H9 (cell line): ENCODE measurements around the gene CSNK1G1. TPM values are rescaled to one million over a fixed set of nuclear protein-coding genes. Genes with fewer than 3 reads are reported as not detected.

ENCODE experiments used
- DNase-seq: peaks from one replicate; pipeline ENCODE4 v3.0.0-alpha.2; 2017
- H2AFZ ChIP-seq: one replicate; pipeline ENCODE4 v1.6.1; 2013; ENCODE audit warnings: mild to moderate bottlenecking, low read length, control low read depth, moderate library complexity
- H2AK5ac ChIP-seq: 2 replicates; pipeline ENCODE4 v1.6.1; 2013; ENCODE audit warnings: low read length, control low read depth, mixed read lengths; ENCODE audit not compliant: insufficient read length
- H2BK120ac ChIP-seq: one replicate; pipeline ENCODE4 v1.6.1; 2013; ENCODE audit warnings: low read depth, mild to moderate bottlenecking, low read length, control low read depth, inconsistent platforms; ENCODE audit not compliant: poor library complexity, severe bottlenecking
- H2BK12ac ChIP-seq: 2 replicates; pipeline ENCODE4 v1.6.1; 2013; ENCODE audit warnings: low read length, control low read depth, mixed read lengths, low read depth; ENCODE audit not compliant: insufficient read length
- H2BK15ac ChIP-seq: 2 replicates; pipeline ENCODE4 v1.6.1; 2013; ENCODE audit warnings: low read depth, low read length, control low read depth
- H2BK20ac ChIP-seq: one replicate; pipeline ENCODE4 v1.6.1; 2013; ENCODE audit warnings: low read depth, mild to moderate bottlenecking, low read length, control low read depth, inconsistent platforms; ENCODE audit not compliant: poor library complexity, severe bottlenecking
- H2BK5ac ChIP-seq: 2 replicates; pipeline ENCODE4 v1.6.1; 2013; ENCODE audit warnings: low read length, control low read depth, mixed read lengths; ENCODE audit not compliant: insufficient read length
- H3K14ac ChIP-seq: 2 replicates; pipeline ENCODE4 v1.6.1; 2013; ENCODE audit warnings: low read length, control low read depth; ENCODE audit not compliant: insufficient read depth
- H3K18ac ChIP-seq: 2 replicates; pipeline ENCODE4 v1.6.1; 2013; ENCODE audit warnings: low read depth, mild to moderate bottlenecking, mixed read lengths, low read length, control low read depth; ENCODE audit not compliant: insufficient read length
- H3K23ac ChIP-seq: 2 replicates; pipeline ENCODE4 v1.6.1; 2013; ENCODE audit warnings: low read length, control low read depth, mixed read lengths, low read depth; ENCODE audit not compliant: insufficient read length
- H3K23me2 ChIP-seq: 2 replicates; pipeline ENCODE4 v1.6.1; 2013; ENCODE audit warnings: low read depth, mild to moderate bottlenecking, mixed read lengths, low read length, control low read depth; ENCODE audit not compliant: insufficient read length, poor library complexity, severe bottlenecking
- H3K27ac ChIP-seq: 2 replicates; pipeline ENCODE4 v1.5.1; 2013; ENCODE audit warnings: low read length, control low read depth, mixed read lengths, low read depth; ENCODE audit not compliant: insufficient read length
- H3K27me3 ChIP-seq: 2 replicates; pipeline ENCODE4 v1.6.1; 2013; ENCODE audit warnings: low read length, control low read depth, inconsistent platforms; ENCODE audit not compliant: insufficient read depth
- H3K4ac ChIP-seq: 2 replicates; pipeline ENCODE4 v1.6.1; 2013; ENCODE audit warnings: low read depth, mild to moderate bottlenecking, control low read depth, inconsistent platforms, low read length, moderate library complexity
- H3K4me1 ChIP-seq: 2 replicates; pipeline ENCODE4 v1.6.1; 2013; ENCODE audit warnings: low read length, control low read depth, inconsistent platforms; ENCODE audit not compliant: insufficient read depth
- H3K4me2 ChIP-seq: 2 replicates; pipeline ENCODE4 v1.6.1; 2013; ENCODE audit warnings: low read length, control low read depth, mixed read lengths; ENCODE audit not compliant: insufficient read length, insufficient read depth
- H3K56ac ChIP-seq: 2 replicates; pipeline ENCODE4 v1.6.1; 2013; ENCODE audit warnings: low read depth, mild to moderate bottlenecking, mixed read lengths, low read length, control low read depth; ENCODE audit not compliant: insufficient read length
- H3K79me1 ChIP-seq: 2 replicates; pipeline ENCODE4 v1.6.1; 2013; ENCODE audit warnings: low read depth, mild to moderate bottlenecking, moderate library complexity, low read length, control low read depth, inconsistent platforms; ENCODE audit not compliant: insufficient read depth, poor library complexity, severe bottlenecking
- H3K79me2 ChIP-seq: 2 replicates; pipeline ENCODE4 v1.6.1; 2013; ENCODE audit warnings: low read length, control low read depth, inconsistent platforms; ENCODE audit not compliant: insufficient read depth
- H3K9ac ChIP-seq: 2 replicates; pipeline ENCODE4 v1.6.1; 2013; ENCODE audit warnings: low read length, control low read depth, mixed read lengths; ENCODE audit not compliant: insufficient read length; ENCODE audit errors: extremely low read depth
- H3K9me3 ChIP-seq: one replicate; pipeline ENCODE4 v1.6.1; 2013; ENCODE audit warnings: low read depth, low read length, inconsistent platforms; ENCODE audit not compliant: control insufficient read depth
- H3T11ph ChIP-seq: one replicate; pipeline ENCODE4 v1.6.1; 2013; ENCODE audit warnings: mild to moderate bottlenecking, low read length, control low read depth, inconsistent platforms
- H4K20me1 ChIP-seq: one replicate; pipeline ENCODE4 v1.6.1; 2013; ENCODE audit not compliant: control insufficient read depth, insufficient read length, insufficient read depth
- H4K5ac ChIP-seq: 2 replicates; pipeline ENCODE4 v1.6.1; 2013; ENCODE audit warnings: low read depth, mild to moderate bottlenecking, mixed read lengths, low read length, control low read depth; ENCODE audit not compliant: insufficient read length
- H4K8ac ChIP-seq: replicated peaks from 2 replicates; pipeline ENCODE4 v1.6.1; 2013; ENCODE audit warnings: low read length, control low read depth, mixed read lengths, low read depth; ENCODE audit not compliant: insufficient read length
- H4K91ac ChIP-seq: 2 replicates; pipeline ENCODE4 v1.6.1; 2013; ENCODE audit warnings: low read depth, mild to moderate bottlenecking, moderate library complexity, mixed read lengths, low read length, control low read depth; ENCODE audit not compliant: insufficient read length
- H3K27ac Mint-ChIP-seq, 3 experiments: 2 replicates in 2 of 3; 3 replicates in 1 of 3; pipeline ENCODE4 v1.8.0; 2020 to 2021; ENCODE audit warnings: mixed read lengths in 3 of 3, mild to moderate bottlenecking in 1 of 3, moderate library complexity in 1 of 3
- H3K27me3 Mint-ChIP-seq: 2 replicates; pipeline ENCODE4 v1.8.0; 2021; ENCODE audit warnings: low read depth, mild to moderate bottlenecking, moderate library complexity, mixed read lengths
- H3K36me3 Mint-ChIP-seq, 3 experiments: 2 replicates in 2 of 3; 3 replicates in 1 of 3; pipeline ENCODE4 v1.8.0; 2020 to 2021; ENCODE audit warnings: low read depth in 3 of 3, mixed read lengths in 3 of 3; ENCODE audit not compliant: insufficient read depth in 1 of 3
- H3K4me1 Mint-ChIP-seq, 2 experiments: 2 replicates each; pipeline ENCODE4 v1.8.0; 2020; ENCODE audit warnings: mixed read lengths in 2 of 2
- H3K4me3 Mint-ChIP-seq, 2 experiments: 2 replicates in 1 of 2; 3 replicates in 1 of 2; pipeline ENCODE4 v1.8.0; 2020 to 2021; ENCODE audit warnings: mild to moderate bottlenecking in 2 of 2, mixed read lengths in 2 of 2, moderate library complexity in 1 of 2
- H3K9me3 Mint-ChIP-seq, 2 experiments: 2 replicates in 1 of 2; 3 replicates in 1 of 2; pipeline ENCODE4 v1.8.0; 2020; ENCODE audit warnings: mild to moderate bottlenecking in 2 of 2, mixed read lengths in 2 of 2, moderate library complexity in 1 of 2
- CTCF ChIP-seq: fragments of 200-600 bp; sonication (generic); conservative IDR thresholded peaks from 3 replicates; pipeline ENCODE4 v1.8.0; 2021; ENCODE audit warnings: antibody characterized with exemption, mild to moderate bottlenecking
- WGBS: extraction: QIAGEN DNeasy Blood & Tissue Kit; methylation state at CpG from one replicate; pipeline ENCODE4 v1.1.7; 2013; ENCODE audit warnings: missing lambda C conversion rate, low lambda C conversion rate, mixed read lengths; ENCODE audit not compliant: insufficient read length; ENCODE audit errors: extremely low coverage; 5-methylcytosine and 5-hydroxymethylcytosine counted together
- total RNA-seq: library from RNA; stranded (reverse); gene quantifications from 2 replicates; pipeline ENCODE4 v1.2.1, GENCODE V29; 2021

The CSNK1G1 gene
- total RNA-seq, 1 experiment from 2014 or later = 17.1 TPM

- H3K4me1 Mint-ChIP-seq = 0 out of 4 replicates have a peak, but pooled peaks cover 0 to 2% of the 10 kb centered on the region in 2 experiments
- Histone ChIP-seq H3K79me2 (no peaks in the 10 kb centered on the region), H3K4me1 (no peaks in the 10 kb centered on the region), H2BK5ac (no peak overlapping the region), H2AFZ (no peak overlapping the region), H2BK12ac (no peak overlapping the region), H3K9ac (no peak overlapping the region), H3K9me3 (no peaks in the 10 kb centered on the region), H2BK20ac (no peak overlapping the region), H3K14ac (no peak overlapping the region), H3T11ph (no peak overlapping the region), H4K20me1 (no peaks in the 10 kb centered on the region), H2BK120ac (no peak overlapping the region), H4K5ac (no peak overlapping the region), H3K4ac (no peak overlapping the region), H3K23me2 (no peaks in the 10 kb centered on the region), H3K56ac (no peak overlapping the region), H2BK15ac (no peak overlapping the region), H3K4me2 (no peak overlapping the region), H3K79me1 (no peaks in the 10 kb centered on the region), H3K27ac (no peak overlapping the region), H2AK5ac (no peak overlapping the region), H3K23ac (no peak overlapping the region), H3K27me3 (no peaks in the 10 kb centered on the region), H3K18ac (no peak overlapping the region), H4K91ac (no peak overlapping the region), H4K8ac (no peak overlapping the region)
- no peak overlapping the region for H3K4me3 Mint-ChIP-seq
- no CpG with 5 or more reads among the region's 3 CpGs for WGBS
- H3K27me3 Mint-ChIP-seq = no peaks in the 10 kb centered on the region
- peak; percentile 53 for TF ChIP-seq CTCF
- no peak overlapping the region for H3K27ac Mint-ChIP-seq
- H3K9me3 Mint-ChIP-seq = no peaks in the 10 kb centered on the region
- no peak for DNase-seq
- peaks cover 0 to 16% (median 12%) of the 10 kb centered on the region in 3 experiments; a peak in 5 of 7 replicates for H3K36me3 Mint-ChIP-seq
These were observed 146.2 kb downstream of the CSNK1G1 start for GRCh38 chr15:64209680-64210334.
